Activated naive CD4-positive, alpha-beta T cell treated with anti-CD3 and anti-CD28 coated beads, Interleukin-2, amount 50 U/mL, for 72 hours (primary cell): Measurements from ENCODE around the gene ERCC5. TPM values are rescaled to one million over a fixed set of nuclear protein-coding genes. Genes with fewer than 3 reads are reported as not detected.

Experiments
- ATAC-seq, 2 donors: fragments of 150-1000 bp; cut with Tn5 transposase; 2 replicates each; pipeline ENCODE4 v1.10.0; 2021; ENCODE audit warnings: mild to moderate bottlenecking in 2 of 2, moderate library complexity in 2 of 2
- DNase-seq, 2 donors: peaks; one replicate each; pipeline ENCODE4 v3.0.0; 2021 to 2022; ENCODE audit warnings: low spot score in 2 of 2
- H3K27ac Mint-ChIP-seq, 2 donors: one replicate each; pipeline ENCODE4 v1.8.0; 2022; ENCODE audit warnings: mild to moderate bottlenecking in 2 of 2, mixed read lengths in 2 of 2
- H3K36me3 Mint-ChIP-seq, 2 donors: one replicate each; pipeline ENCODE4 v1.8.0; 2022; ENCODE audit warnings: mixed read lengths in 2 of 2
- H3K9me3 Mint-ChIP-seq, 2 donors: one replicate each; pipeline ENCODE4 v1.8.0; 2022; ENCODE audit warnings: mixed read lengths in 2 of 2
- total RNA-seq, 2 donors: library from RNA; stranded (reverse); gene quantifications; one replicate each; pipeline ENCODE4 v1.2.3, GENCODE V29; 2022

Gene ERCC5
- total RNA-seq, 2 donors from 2014 or later = 69.7 to 84.6 TPM

DNA sequence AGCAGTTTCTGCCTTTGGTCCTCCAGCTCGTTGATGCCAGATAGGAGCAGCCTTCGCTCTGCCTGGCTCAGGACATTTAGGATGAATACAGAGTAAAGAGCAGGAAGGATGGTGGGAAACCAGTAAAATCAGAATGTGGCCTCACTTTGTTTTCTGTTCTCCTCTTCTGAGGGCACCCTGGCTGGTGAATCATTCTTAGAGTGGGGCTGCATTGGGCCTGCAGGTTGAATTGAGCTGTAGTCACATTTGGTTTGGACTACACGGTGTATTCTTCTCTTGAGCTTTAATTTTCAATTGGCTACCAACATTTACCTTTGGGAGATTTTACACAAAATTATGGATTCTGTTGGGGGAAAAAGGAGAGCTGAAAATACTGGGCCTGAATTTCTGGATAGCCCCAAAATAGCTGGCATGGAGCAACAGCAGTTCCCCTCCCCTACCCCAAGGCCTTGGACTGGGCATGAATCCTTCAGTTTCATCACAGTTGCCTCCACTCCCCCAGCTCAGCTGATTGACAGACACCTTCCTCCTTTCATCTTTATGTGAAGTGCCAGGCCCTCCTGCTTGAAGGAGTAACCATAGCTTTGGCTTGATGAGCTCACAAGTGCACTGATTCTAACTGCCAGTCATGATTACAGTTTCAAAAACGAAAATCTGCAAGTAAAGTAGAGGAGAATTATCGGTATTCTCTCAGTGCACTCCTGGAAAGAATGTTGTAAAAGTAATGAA lies 24.3 kb downstream of the ERCC5 start:
- peaks cover 14 to 30% of the 10 kb centered on the region in 2 donors for H3K36me3 Mint-ChIP-seq
- H3K9me3 Mint-ChIP-seq = no peaks in the 10 kb centered on the region
- ATAC-seq (peak in 1 of 2 donors; percentile 44), DNase-seq (no peak)
- peak overlapping the region; percentile 67 to 86 for H3K27ac Mint-ChIP-seq

DNA sequence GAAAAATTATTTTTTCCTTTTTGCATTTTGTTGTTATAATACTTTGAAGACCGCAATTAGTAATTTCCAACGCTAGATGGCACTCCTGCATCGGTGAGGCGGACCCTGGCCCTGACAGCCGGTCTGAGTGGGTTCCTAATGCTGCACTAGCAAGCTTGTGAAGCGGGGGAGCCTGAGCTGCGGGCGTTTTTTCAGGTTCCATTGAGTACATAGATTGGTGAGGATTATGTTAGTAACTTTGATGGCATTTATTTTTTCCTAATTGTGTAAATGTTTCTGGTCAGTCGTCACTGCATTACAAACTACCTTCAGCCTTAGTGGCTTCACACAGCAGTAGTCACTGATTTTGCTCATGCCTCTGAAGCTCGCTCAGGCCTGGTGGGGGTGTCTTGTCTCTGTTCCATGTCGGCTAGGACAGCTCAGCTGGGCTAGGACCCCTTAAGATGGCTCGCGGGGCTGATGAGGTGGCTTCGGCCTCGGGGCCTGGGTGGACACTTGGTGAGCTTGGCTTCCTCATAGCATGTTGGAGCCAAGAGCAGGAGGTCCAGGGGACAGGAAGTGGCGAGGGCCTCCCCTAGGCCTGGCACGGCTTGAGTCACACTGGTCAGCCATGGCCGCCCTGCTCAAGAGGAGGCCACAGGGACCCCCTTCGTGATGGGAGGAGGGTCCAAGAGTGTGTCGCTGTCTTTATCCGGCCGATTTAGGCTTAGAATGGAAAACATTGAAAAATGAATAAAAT lies 25.0 kb downstream of the ERCC5 start:
- DNase-seq (peak in 1 of 2 donors; percentile 50), ATAC-seq (peak; percentile 42 to 52)
- Mint-ChIP-seq H3K36me3 (peaks cover 19 to 29% of the 10 kb centered on the region in 2 donors), H3K9me3 (no peaks in the 10 kb centered on the region), H3K27ac (peak overlapping the region in 1 of 2 donors; percentile 67)

DNA sequence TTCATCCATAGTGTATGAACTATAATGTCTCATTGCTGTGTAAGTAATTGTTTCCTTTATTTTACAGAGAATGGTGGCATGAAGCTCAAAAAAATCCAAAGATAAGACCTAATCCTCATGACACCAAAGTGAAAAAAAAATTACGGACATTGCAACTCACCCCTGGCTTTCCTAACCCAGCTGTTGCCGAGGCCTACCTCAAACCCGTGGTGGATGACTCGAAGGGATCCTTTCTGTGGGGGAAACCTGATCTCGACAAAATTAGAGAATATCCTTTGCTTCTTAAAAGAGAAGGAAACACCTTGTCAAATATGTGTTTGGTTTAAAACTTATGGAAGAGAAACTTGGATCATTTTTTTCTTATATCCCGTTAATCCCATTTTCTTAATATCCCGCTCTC lies 26.3 kb downstream of the ERCC5 start:
- peak overlapping the region in 1 of 2 donors; percentile 24 for H3K27ac Mint-ChIP-seq
- no peaks in the 10 kb centered on the region for H3K9me3 Mint-ChIP-seq
- ATAC-seq = no peak
- H3K36me3 Mint-ChIP-seq = peaks cover 16 to 28% of the 10 kb centered on the region in 2 donors
- no peak for DNase-seq

DNA sequence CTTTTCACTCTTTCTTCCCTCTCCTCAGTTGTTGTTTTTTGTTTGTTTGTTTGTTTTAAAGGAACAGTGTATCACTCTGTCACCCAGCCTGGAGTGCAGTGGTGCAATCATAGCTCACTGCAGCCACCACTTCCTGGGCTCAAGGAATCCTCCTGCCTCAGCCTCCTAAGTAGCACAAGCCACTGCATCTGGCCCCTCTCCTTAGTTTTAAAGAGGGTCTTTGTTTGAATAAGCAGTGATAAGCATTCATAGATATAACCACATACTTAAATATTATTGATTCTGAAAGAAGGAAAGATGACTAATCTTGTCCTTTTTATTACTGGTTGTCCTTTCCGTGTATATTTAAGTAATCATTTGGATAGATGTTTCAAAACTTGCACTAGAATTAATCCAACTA lies 26.7 kb downstream of the ERCC5 start:
- ATAC-seq = peak in 1 of 2 donors; percentile 33
- DNase-seq = no peak
- no peaks in the 10 kb centered on the region for H3K9me3 Mint-ChIP-seq
- H3K36me3 Mint-ChIP-seq = peaks cover 12 to 28% of the 10 kb centered on the region in 2 donors
- peak overlapping the region in 1 of 2 donors; percentile 24 for H3K27ac Mint-ChIP-seq

DNA sequence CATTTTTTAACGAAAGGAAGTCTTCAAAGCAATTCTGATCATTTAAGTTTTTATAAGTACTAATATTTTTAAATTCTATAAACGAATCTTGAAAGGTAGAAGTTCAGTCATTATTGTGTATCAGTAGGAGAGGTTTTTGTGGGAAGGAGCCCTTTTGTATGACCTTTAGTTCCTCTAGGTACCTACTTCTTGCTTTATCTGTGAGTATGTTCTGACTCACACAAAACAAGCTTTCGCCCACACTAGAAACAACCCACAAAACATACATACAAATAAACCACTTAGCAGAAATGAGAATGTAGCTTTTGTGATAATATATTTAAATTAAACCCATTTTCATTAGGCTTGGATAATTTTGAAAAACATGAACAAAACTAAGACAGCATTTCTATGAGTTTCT lies 27.8 kb downstream of the ERCC5 start:
- no peak overlapping the region for H3K27ac Mint-ChIP-seq
- H3K9me3 Mint-ChIP-seq = no peaks in the 10 kb centered on the region
- DNase-seq (no peak), ATAC-seq (peak; percentile 61 to 79)
- H3K36me3 Mint-ChIP-seq = peaks cover 10 to 28% of the 10 kb centered on the region in 2 donors

DNA sequence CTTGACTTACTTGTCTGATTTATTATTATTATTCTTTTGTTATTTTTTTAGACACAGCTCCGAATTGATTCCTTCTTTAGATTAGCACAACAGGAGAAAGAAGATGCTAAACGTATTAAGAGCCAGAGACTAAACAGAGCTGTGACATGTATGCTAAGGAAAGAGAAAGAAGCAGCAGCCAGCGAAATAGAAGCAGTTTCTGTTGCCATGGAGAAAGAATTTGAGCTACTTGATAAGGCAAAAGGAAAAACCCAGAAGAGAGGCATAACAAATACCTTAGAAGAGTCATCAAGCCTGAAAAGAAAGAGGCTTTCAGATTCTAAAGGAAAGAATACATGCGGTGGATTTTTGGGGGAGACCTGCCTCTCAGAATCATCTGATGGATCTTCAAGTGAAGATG lies 29.4 kb downstream of the ERCC5 start:
- ATAC-seq = no peak
- H3K9me3 Mint-ChIP-seq = no peaks in the 10 kb centered on the region
- peak overlapping the region in 1 of 2 donors; percentile 2 for H3K27ac Mint-ChIP-seq
- no peak for DNase-seq
- H3K36me3 Mint-ChIP-seq = peaks cover 10 to 27% of the 10 kb centered on the region in 2 donors

DNA sequence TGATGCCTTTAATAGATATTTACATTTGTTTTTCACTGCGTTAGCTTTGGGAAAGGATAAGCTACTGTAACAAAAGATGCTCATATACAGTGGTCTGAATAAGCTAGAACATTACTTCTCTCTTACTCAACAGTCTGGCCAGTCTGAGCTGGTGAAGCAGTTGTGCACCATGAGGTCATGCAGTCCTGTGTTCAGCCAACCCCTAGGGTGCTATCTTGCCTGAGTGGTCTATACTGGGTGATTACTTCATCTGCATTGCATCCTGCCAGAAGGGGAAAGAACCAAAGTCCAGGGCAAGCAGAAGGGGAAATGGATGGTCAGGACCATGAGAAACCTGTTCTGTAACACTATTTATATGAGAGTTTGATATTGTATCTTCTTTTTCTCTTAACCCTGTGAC lies 31.5 kb downstream of the ERCC5 start:
- Mint-ChIP-seq H3K36me3 (peaks cover 10 to 21% of the 10 kb centered on the region in 2 donors), H3K27ac (no peak overlapping the region), H3K9me3 (no peaks in the 10 kb centered on the region)
- ATAC-seq = no peak
- no peak for DNase-seq

DNA sequence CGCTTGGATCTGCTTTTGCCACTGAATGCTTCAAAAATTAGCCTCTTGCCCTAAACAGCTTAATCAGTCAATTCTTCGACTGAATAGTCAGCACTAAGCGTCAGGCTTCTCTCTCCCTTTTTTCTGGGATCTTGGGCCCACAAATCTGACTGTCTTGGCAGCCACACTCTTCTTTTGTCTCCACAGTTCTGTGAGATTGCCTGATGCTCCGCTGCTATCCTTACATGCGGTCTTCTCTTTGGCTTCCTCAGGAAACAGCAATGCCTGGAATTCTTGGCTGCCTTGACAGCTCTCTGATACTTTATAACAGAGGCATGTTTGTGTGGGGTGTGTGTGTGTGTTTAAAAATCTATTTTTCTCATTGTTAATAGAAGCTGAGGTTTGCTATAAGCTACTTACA lies 32.6 kb downstream of the ERCC5 start:
- H3K36me3 Mint-ChIP-seq = peaks cover 6 to 13% of the 10 kb centered on the region in 2 donors
- DNase-seq (no peak), ATAC-seq (no peak)
- H3K27ac Mint-ChIP-seq = no peak overlapping the region
- H3K9me3 Mint-ChIP-seq = no peaks in the 10 kb centered on the region

DNA sequence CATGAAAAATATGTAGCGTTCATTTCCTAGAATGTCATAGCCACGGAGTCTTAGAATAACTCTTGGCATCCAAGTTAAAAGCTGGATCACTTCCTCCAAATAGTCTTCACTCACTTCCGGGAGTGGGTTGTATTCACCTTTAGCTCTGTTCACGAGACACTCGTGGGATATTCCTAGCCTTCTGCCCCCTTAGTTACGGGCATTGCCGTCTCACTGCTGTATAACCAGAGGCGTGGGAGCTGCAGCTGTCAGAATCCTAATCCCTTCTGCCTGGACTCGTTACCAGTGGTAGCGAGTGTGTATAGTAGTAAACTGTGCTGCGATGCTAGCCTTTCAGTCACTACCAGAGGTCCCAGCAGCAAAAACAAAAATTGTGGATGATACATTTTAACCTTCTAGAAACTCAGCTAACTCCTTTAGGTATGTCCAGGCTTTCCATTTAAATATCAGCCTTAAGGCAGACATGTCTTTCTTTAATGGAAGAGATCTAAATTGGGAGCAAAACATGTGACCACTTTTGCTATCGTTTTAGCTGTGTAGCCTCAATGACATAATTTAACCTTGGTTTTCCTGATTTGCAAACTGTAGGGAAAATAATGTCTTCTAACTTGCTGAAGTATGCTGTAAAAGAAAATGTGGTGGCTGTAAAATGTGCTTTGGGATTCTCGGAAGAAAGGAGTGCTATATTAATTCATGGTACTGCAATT lies 34.1 kb downstream of the ERCC5 start:
- Mint-ChIP-seq H3K9me3 (no peaks in the 10 kb centered on the region), H3K27ac (no peak overlapping the region), H3K36me3 (peaks cover 6 to 7% of the 10 kb centered on the region in 2 donors)
- no peak for DNase-seq
- no peak for ATAC-seq

DNA sequence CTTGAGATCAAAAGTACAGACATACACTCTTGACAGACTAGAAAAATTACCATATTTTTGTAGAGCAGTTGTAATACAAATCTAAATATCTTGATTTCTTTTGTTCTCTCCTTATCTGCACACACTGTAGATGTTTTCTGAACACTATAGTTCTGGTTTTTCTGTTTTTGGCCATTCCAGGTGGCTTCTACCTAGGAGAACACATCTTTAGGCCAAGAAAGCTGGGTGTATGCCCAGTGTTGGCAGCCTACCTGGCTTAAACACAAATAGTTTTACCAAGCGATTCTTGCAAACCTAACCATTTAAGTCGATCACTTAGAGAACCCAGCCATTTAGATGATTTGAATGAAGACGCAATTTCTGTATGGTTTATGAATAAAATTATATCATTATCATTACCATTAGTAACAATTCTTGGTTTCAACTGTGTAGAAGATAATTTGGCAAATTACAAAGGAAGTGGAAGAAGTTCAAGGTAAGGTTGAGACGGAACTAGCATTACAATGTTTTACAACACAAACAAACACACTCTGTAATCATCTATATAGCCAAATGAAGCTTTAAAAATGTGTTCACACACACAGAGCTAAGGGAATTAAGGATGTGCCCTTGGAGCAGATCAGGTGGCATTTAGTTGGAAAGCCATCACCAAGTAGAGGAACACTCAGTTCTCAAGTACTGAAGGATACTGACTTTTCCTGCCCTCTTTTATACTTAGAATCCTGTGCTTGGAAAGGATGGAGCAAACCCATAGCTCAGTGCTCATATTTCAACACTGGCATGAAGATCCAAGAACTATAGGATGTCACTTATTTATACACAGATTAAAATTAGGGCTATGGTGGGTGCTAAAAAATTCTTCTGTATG lies 36.2 kb downstream of the ERCC5 start:
- Mint-ChIP-seq H3K9me3 (no peaks in the 10 kb centered on the region), H3K27ac (no peak overlapping the region), H3K36me3 (no peaks in the 10 kb centered on the region)
- no peak for DNase-seq
- ATAC-seq = no peak

DNA sequence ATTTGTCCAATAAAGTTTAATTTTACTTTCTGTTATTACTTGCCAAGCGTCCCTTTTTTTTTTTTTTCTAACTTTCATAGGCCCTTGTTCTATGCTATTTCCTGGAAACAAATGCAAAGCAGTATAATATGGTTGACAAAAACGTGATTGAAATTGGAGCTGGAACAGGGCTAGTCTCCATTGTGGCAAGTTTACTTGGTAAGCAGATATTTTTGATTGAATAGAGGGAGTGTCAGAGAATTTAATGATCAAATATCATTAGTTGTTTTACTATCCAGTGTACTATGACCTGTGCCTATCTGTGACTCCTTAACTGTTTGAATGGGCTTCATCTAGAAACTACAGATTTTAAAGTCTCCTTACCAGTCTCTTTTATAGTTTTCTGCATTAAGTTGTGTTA lies 46.7 kb downstream of the ERCC5 start:
- Mint-ChIP-seq H3K36me3 (no peaks in the 10 kb centered on the region), H3K9me3 (no peaks in the 10 kb centered on the region), H3K27ac (no peak overlapping the region)
- DNase-seq = no peak
- ATAC-seq = no peak

DNA sequence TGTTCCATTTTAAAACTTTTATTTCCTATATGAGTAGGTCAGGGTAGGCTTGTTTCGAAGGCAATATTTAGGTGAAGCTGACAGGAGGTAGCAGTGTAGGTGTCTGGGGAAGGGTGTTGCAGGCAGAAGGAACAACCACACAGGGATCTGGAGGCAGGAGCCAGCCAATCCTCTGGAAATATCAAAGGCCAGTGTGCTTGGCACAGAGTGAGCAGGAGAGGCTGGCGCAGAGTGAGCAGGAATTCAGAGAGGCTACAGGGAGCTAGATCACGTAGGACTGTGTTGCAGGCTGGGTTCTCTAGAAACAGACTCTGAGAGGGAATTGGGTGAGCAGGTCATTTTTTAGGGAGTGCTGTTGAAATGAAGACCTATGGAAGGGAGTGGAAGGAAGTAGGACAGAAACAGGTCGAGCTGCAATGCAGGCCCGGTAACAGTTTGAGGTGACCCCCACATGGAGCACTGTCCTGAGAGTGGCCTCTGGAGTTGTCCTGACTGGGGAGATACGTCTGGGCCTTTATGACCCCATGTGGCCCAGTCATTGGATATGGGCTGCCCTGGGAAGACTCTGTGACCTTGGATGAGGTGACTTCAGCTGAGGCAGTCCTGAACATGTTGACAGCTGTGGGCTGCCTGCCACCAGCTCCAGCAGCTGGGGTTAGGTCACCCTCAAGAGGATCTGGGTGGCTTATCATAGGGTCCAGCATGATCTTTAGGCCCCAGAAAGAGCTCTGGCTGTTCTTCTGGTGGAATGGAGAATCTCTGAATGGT lies 51.7 kb downstream of the ERCC5 start:
- Mint-ChIP-seq H3K9me3 (no peaks in the 10 kb centered on the region), H3K36me3 (no peaks in the 10 kb centered on the region), H3K27ac (no peak overlapping the region)
- no peak for DNase-seq
- no peak for ATAC-seq

DNA sequence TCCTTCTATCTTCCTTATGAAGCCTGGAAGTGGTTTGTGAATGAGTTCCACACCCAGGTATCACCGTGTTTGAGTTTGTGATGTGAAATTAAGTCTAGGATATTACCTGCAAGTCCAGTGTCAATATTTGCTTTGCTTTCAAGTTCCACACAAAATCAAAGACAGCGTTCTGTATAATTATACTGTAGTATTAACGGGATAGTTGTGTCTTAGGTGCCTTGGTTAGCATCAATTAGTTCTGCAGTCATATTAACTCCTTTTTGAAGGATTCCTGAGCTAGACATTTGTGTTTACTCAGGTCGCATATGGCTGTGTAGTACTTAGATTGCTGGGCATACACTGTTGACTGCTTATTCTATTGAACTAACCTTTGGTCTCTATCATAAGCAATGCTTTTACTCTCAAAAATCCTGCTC lies 54.4 kb downstream of the ERCC5 start:
- Mint-ChIP-seq H3K36me3 (no peaks in the 10 kb centered on the region), H3K9me3 (no peaks in the 10 kb centered on the region), H3K27ac (no peak overlapping the region)
- ATAC-seq = no peak
- no peak for DNase-seq

DNA sequence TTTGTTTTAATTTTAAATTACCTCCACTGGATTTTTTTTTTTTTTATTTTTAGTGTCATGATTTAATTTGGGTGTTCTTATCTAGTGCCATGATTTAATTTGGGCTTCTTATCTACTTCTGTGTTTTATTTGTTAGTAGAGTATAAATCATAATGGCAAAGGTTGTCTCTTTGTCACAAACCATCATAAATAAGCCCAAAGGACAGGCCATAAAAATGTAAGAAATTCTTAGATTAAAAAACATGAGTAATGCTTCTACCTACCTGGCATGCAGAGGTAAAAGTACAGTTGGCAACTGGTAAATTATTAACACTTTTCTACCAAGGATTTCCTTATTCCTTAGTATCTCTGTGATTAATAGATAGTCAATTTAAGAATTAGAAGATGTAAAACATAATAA lies 55.2 kb downstream of the ERCC5 start:
- Mint-ChIP-seq H3K27ac (no peak overlapping the region), H3K9me3 (no peaks in the 10 kb centered on the region), H3K36me3 (no peaks in the 10 kb centered on the region)
- DNase-seq (no peak), ATAC-seq (no peak)

DNA sequence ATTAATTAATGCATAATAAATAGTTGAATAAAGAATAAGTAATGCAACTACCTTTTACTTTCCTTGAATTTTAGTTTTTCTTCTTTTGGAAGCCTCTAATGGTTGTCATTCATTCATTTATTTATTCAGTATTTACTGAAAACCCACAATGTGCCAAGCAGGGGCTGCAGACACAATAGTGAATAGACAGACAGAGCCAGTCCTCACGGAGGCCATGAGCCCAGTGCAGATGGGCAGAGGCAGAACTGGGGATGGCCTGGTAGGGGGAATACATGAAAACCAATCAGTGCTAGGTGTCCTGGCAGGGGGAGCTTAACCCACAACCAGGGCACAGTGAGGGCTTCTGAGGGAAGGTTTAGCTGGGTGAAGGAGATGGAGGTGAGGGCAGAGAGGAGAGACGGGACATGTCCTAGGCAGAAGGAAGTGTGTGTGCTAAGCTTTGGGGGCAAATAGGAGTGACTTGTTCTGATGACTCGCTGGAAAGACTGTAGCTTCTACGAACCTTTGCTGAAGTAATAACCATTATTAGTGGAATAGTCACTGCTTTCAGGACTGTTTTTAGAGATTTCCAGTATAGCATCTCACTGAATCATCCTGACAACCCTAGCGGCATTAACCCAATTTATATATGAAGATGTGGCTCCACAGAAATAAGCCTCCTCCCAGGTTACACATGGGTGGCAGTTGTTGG lies 55.9 kb downstream of the ERCC5 start:
- DNase-seq (no peak), ATAC-seq (no peak)
- Mint-ChIP-seq H3K9me3 (no peaks in the 10 kb centered on the region), H3K27ac (peak overlapping the region in 1 of 2 donors; percentile 4), H3K36me3 (no peaks in the 10 kb centered on the region)
